Measurements from ENCODE around the gene FIBP. TPM values are rescaled to one million over a fixed set of nuclear protein-coding genes. Genes with fewer than 3 reads are reported as not detected.
"Not testable (repeated sequence)": the region's sequence is repeated elsewhere in the genome, so short reads cannot be mapped to it uniquely, and the experiment has no call there.

Gene FIBP
- polyA plus RNA-seq, 1 experiment, result 126 TPM

DNA sequence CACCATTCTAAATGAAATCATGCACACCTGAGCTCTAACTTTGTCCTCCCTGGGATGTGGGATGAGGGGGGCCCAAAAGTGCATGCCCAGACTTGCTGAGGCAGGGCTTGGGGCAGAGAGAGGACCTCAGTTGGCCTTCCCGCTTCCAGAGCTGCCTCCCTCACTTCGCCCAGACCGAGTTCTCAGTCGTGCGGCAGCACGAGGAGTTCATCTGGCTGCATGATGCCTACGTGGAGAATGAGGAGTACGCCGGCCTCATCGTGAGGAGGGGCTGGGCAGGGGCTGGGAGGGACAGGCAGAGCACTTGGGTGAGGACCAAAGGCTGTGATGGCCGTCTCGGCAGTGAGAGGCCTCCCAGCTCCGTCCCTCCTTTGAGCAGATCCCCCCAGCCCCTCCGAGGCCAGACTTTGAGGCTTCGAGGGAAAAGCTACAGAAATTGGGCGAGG, 38.5 kb downstream of the FIBP start:
- ChIA-PET CTCF (interaction anchor here (0.6 to 1.9 kb wide), 2 partner anchors 35 to 136 kb away, joined by 3 to 9 read pairs; no protein-coding TSS in a partner anchor), POLR2A (interaction anchor here (0.8 to 5.0 kb wide), 5 partner anchors 9 to 137 kb away, joined by 3 to 40 read pairs (median 5); partner anchors contain the start of genes CFL1 and MUS81)
- H3K27me3 ChIP-seq (ENCODE audit: control insufficient read depth, insufficient read depth, low read length), result no peaks in the 10 kb centered on the region
- H3K27ac ChIP-seq (ENCODE audit: low read depth, low read length), result no peak overlapping the region
- TF ChIP-seq, protein P1, sequence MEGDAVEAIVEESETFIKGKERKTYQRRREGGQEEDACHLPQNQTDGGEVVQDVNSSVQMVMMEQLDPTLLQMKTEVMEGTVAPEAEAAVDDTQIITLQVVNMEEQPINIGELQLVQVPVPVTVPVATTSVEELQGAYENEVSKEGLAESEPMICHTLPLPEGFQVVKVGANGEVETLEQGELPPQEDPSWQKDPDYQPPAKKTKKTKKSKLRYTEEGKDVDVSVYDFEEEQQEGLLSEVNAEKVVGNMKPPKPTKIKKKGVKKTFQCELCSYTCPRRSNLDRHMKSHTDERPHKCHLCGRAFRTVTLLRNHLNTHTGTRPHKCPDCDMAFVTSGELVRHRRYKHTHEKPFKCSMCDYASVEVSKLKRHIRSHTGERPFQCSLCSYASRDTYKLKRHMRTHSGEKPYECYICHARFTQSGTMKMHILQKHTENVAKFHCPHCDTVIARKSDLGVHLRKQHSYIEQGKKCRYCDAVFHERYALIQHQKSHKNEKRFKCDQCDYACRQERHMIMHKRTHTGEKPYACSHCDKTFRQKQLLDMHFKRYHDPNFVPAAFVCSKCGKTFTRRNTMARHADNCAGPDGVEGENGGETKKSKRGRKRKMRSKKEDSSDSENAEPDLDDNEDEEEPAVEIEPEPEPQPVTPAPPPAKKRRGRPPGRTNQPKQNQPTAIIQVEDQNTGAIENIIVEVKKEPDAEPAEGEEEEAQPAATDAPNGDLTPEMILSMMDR (IDR thresholded peaks at IDR 0.05; ENCODE audit: low read depth, low read length), result no peak
- no peak overlapping the region for H3K4me3 ChIP-seq (ENCODE audit: low read depth, low read length)
- peaks cover 18% of the 10 kb centered on the region; the same call in 1 of the 2 replicates for H3K9me3 ChIP-seq (ENCODE audit: control insufficient read depth, insufficient read depth, low read length)
- DNase-seq (ENCODE audit: low read depth, low spot score), result no peak

DNA sequence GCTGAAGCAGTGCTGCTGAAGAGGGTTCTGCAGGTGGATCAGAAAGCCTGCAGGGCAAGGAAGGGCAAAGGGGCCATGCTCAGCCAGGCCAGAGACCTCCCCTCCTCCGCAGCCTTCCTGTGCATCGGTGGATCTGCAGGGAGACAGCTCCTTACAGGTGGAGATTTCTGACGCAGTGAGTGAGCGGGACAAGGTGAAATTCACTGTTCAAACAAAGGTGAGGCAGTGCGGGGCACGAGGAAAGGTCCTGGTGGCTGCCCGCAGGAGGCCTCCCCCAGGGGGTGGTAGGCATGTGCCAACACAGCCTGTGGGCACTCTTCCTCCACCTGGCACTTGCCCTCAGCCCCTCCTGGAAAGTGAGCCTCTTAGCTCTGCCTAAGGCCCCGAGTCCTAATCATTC, 38.9 kb downstream of the FIBP start:
- H3K9me3 ChIP-seq (ENCODE audit: control insufficient read depth, insufficient read depth, low read length), result peaks cover 18% of the 10 kb centered on the region; the same call in 1 of the 2 replicates
- DNase-seq (ENCODE audit: low read depth, low spot score), result no peak
- ChIA-PET CTCF (interaction anchor here (1.1 to 1.9 kb wide), 2 partner anchors 10 to 36 kb away, joined by 3 to 9 read pairs; partner anchors contain the start of gene MUS81), POLR2A (interaction anchor here (1.0 to 5.0 kb wide), 3 partner anchors 10 to 137 kb away, joined by 3 to 40 read pairs (median 5); partner anchors contain the start of genes CFL1 and MUS81)
- no peak overlapping the region for H3K4me3 ChIP-seq (ENCODE audit: low read depth, low read length)
- TF ChIP-seq, protein P1 (IDR thresholded peaks at IDR 0.05; ENCODE audit: low read depth, low read length), result no peak
- H3K27ac ChIP-seq (ENCODE audit: low read depth, low read length), result no peak overlapping the region
- no peaks in the 10 kb centered on the region for H3K27me3 ChIP-seq (ENCODE audit: control insufficient read depth, insufficient read depth, low read length)

DNA sequence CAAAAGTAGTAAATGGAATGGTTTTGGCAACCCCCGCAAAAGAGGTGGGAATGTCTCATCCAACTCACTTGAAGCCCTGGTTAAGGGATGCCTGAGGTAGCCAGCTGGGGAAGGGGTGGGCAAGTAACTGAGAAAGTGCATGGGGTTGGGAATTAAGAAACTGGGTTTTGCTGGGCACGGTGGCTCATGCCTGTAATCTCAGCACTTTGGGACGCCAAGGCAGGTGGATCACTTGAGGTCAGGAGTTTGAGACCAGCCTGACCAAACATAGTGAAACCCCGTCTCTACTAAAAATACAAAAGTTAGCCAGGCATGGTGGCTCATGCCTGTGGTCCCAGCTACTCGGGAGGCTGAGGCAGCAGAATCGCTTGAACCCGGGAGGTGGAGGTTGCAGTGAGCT, 39.6 kb downstream of the FIBP start:
- not testable (repeated sequence) for H3K4me3 ChIP-seq (ENCODE audit: low read depth, low read length); H3K27me3 ChIP-seq (ENCODE audit: control insufficient read depth, insufficient read depth, low read length); H3K27ac ChIP-seq (ENCODE audit: low read depth, low read length); DNase-seq (ENCODE audit: low read depth, low spot score)
- peaks cover 18% of the 10 kb centered on the region; the same call in 1 of the 2 replicates for H3K9me3 ChIP-seq (ENCODE audit: control insufficient read depth, insufficient read depth, low read length)
- POLR2A ChIA-PET, result interaction anchor here (0.6 to 5.0 kb wide), 4 partner anchors 11 to 264 kb away, joined by 3 to 40 read pairs (median 5); partner anchors contain the start of genes CFL1, MUS81 and SNX32
- CTCF ChIA-PET, result interaction anchor here (1.1 to 1.9 kb wide), 2 partner anchors 11 to 36 kb away, joined by 3 to 9 read pairs; partner anchors contain the start of gene MUS81

DNA sequence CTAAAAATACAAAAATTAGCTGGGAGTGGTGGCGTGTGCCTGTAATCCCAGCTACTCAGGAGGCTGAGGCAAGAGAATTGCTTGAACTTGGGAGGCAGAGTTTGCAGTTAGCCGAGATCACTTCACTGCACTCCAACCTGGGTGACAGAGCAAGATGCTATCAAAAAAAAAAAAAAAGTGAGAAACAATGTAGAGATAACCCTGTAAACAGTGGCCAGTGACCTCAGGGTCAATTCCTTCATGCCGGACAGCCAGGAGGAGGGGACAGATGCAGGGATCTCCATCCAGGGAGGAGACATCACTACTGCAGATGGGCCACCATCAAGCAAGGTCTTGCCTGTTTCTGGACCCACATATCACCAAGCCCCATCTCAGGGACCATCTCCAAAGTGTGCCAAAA, 40.5 kb downstream of the FIBP start:
- H3K9me3 ChIP-seq (ENCODE audit: control insufficient read depth, insufficient read depth, low read length), result peaks cover 18% of the 10 kb centered on the region; the same call in 1 of the 2 replicates
- CTCF ChIA-PET, result interaction anchor here (0.7 kb wide), 1 partner anchor 271 kb away, joined by 3 read pairs; no protein-coding TSS in a partner anchor
- no peaks in the 10 kb centered on the region for H3K27me3 ChIP-seq (ENCODE audit: control insufficient read depth, insufficient read depth, low read length)
- no peak for DNase-seq (ENCODE audit: low read depth, low spot score)
- TF ChIP-seq, protein P1 (IDR thresholded peaks at IDR 0.05; ENCODE audit: low read depth, low read length), result no peak
- no peak overlapping the region for H3K27ac ChIP-seq (ENCODE audit: low read depth, low read length)
- POLR2A ChIA-PET, result interaction anchor here (0.7 to 5.0 kb wide), 2 partner anchors 11 to 63 kb away, joined by 3 to 40 read pairs; partner anchors contain the start of genes CFL1 and MUS81
- no peak overlapping the region for H3K4me3 ChIP-seq (ENCODE audit: low read depth, low read length)

DNA sequence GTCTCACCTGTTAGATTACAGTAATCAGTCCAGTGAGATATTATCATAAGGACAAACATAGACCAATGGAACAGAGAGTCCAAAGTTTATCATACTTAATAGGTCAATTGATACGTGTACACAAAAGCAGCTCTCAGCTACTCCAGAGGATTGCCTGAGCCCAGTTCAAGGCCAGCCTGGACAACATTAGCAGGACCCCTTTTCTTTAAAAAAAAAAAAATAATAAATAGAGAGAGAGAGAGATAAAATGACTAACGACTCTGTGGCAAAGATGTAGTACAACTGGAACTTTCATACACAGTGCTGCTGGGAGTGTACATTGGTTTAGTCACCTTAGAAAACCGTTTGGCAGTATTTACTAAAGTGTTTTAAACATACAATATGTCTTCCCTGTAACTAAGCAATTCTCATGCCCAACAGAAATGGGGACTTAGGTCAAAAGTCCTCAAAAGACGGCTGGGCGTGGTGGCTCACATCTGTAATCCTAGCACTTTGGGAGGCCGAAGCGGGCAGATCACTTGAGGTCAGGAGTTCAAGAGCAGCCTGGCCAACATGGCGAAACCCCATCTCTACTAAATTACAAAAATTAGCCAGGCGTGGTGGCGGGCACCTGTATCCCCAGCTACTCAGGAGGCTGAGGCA, 43.9 kb downstream of the FIBP start:
- ChIA-PET CTCF (no interaction called here), POLR2A (interaction anchor here (0.7 to 0.9 kb wide), 3 partner anchors 11 to 44 kb away, joined by 4 to 16 read pairs (median 12); partner anchors contain the start of genes FIBP and SNX32)
- TF ChIP-seq, protein P1 (IDR thresholded peaks at IDR 0.05; ENCODE audit: low read depth, low read length), result no peak

More for the DNA sequence above, 43.9 kb downstream of the FIBP start:
- no peaks in the 10 kb centered on the region for H3K9me3 ChIP-seq (ENCODE audit: control insufficient read depth, insufficient read depth, low read length)
- no peak for DNase-seq (ENCODE audit: low read depth, low spot score)
- H3K27me3 ChIP-seq (ENCODE audit: control insufficient read depth, insufficient read depth, low read length), result no peaks in the 10 kb centered on the region
- no peak overlapping the region for H3K4me3 ChIP-seq (ENCODE audit: low read depth, low read length)
- H3K27ac ChIP-seq (ENCODE audit: low read depth, low read length), result no peak overlapping the region

Data from AG04450 (cell line).